ENCODE results near the gene ITPR1. TPM values are rescaled to one million over a fixed set of nuclear protein-coding genes. Genes with fewer than 3 reads are reported as not detected.
"Not testable (repeated sequence)": the region's sequence is repeated elsewhere in the genome, so short reads cannot be mapped to it uniquely, and the experiment has no call there.

ITPR1 gene
- 19.7 and 25.9 TPM in 2 replicates for total RNA-seq
- polyA plus RNA-seq (2012) = 6.5 TPM

GRCh38 chr3:4493014-4493940, at the start of gene ITPR1:
TSS of gene ITPR1 (plus strand) at chr3:4493348. CDS start at chr3:4516492, 23,144 bp downstream.
- peak; percentile 99 for DNase-seq (ENCODE audit: low read depth)

- no peak for DNase-seq (ENCODE audit: low read depth)
Measured at GRCh38 chr3:4447295-4447999, 45.7 kb upstream of the ITPR1 start.

- DNase-seq (ENCODE audit: low read depth) = no peak
Measured at GRCh38 chr3:4448187-4448586, 45.0 kb upstream of the ITPR1 start.

- DNase-seq (ENCODE audit: low read depth) = no peak
Measured at GRCh38 chr3:4449043-4449805, 43.9 kb upstream of the ITPR1 start.

- no peak for DNase-seq (ENCODE audit: low read depth)
Measured at GRCh38 chr3:4454142-4454541, 39.0 kb upstream of the ITPR1 start.

- DNase-seq (ENCODE audit: low read depth) = not testable (repeated sequence)
Measured at GRCh38 chr3:4456780-4457179, 36.4 kb upstream of the ITPR1 start.

GRCh38 chr3:4458961-4459360, 34.2 kb upstream of the ITPR1 start:
- no peak for DNase-seq (ENCODE audit: low read depth)

- DNase-seq (ENCODE audit: low read depth) = no peak
Measured at GRCh38 chr3:4460334-4460733, 32.8 kb upstream of the ITPR1 start.

- DNase-seq (ENCODE audit: low read depth) = no peak
Measured at GRCh38 chr3:4461468-4462090, 31.6 kb upstream of the ITPR1 start.

- DNase-seq (ENCODE audit: low read depth) = no peak
Measured at GRCh38 chr3:4462369-4463040, 30.6 kb upstream of the ITPR1 start.

- DNase-seq (ENCODE audit: low read depth) = no peak
Measured at GRCh38 chr3:4464576-4464975, 28.6 kb upstream of the ITPR1 start.

GRCh38 chr3:4466741-4467521, 26.2 kb upstream of the ITPR1 start, which contains the start of gene SUMF1:
TSS of gene SUMF1 (minus strand) at chr3:4467269. CDS start at chr3:4467245, 24 bp downstream.
- DNase-seq (ENCODE audit: low read depth) = peak; percentile 82

GRCh38 chr3:4467522-4467867, 25.7 kb upstream of the ITPR1 start:
- DNase-seq (ENCODE audit: low read depth) = no peak

GRCh38 chr3:4471907-4472306, 21.2 kb upstream of the ITPR1 start:
- DNase-seq (ENCODE audit: low read depth) = no peak

GRCh38 chr3:4472312-4472711, 20.8 kb upstream of the ITPR1 start:
- no peak for DNase-seq (ENCODE audit: low read depth)

GRCh38 chr3:4472766-4473165, 20.4 kb upstream of the ITPR1 start:
- no peak for DNase-seq (ENCODE audit: low read depth)

- DNase-seq (ENCODE audit: low read depth) = peak; percentile 48
Measured at GRCh38 chr3:4474683-4475490, 18.3 kb upstream of the ITPR1 start.

GRCh38 chr3:4475804-4476203, 17.3 kb upstream of the ITPR1 start:
- DNase-seq (ENCODE audit: low read depth) = no peak

GRCh38 chr3:4476496-4476895, 16.7 kb upstream of the ITPR1 start:
- no peak for DNase-seq (ENCODE audit: low read depth)

Data from myocyte (in vitro differentiated cells).